ENCODE data around the gene UNC13C.

The UNC13C gene

GRCh38 chr15:54504695-54505094 is 526.5 kb downstream of the UNC13C start:
- DNase-seq, result no peak

GRCh38 chr15:54506977-54507524 is 528.8 kb downstream of the UNC13C start:
- no peak for DNase-seq

GRCh38 chr15:54514601-54515000 is 536.4 kb downstream of the UNC13C start:
- DNase-seq, result no peak

- DNase-seq, result no peak
Observed at GRCh38 chr15:54515664-54516582, 537.7 kb downstream of the UNC13C start.

- DNase-seq, result no peak
Observed at GRCh38 chr15:54517366-54517765, 539.1 kb downstream of the UNC13C start.

GRCh38 chr15:54518156-54518882 is 540.1 kb downstream of the UNC13C start:
- no peak for DNase-seq

- no peak for DNase-seq
Observed at GRCh38 chr15:54519577-54519976, 541.3 kb downstream of the UNC13C start.

- no peak for DNase-seq
Observed at GRCh38 chr15:54520616-54521015, 542.4 kb downstream of the UNC13C start.

- no peak for DNase-seq
Observed at GRCh38 chr15:54521206-54521605, 543.0 kb downstream of the UNC13C start.

- no peak for DNase-seq
Observed at GRCh38 chr15:54528021-54528420, 549.8 kb downstream of the UNC13C start.

GRCh38 chr15:54540721-54541120 is 562.5 kb downstream of the UNC13C start:
- DNase-seq, result no peak

- no peak for DNase-seq
Observed at GRCh38 chr15:54547491-54547890, 569.2 kb downstream of the UNC13C start.

- no peak for DNase-seq
Observed at GRCh38 chr15:54550954-54551353, 572.7 kb downstream of the UNC13C start.

- no peak for DNase-seq
Observed at GRCh38 chr15:54556231-54556630, 578.0 kb downstream of the UNC13C start.

- no peak for DNase-seq
Observed at GRCh38 chr15:54559405-54560069, 581.3 kb downstream of the UNC13C start.

GRCh38 chr15:54560417-54560816 is 582.2 kb downstream of the UNC13C start:
- no peak for DNase-seq

- DNase-seq, result no peak
Observed at GRCh38 chr15:54564166-54564565, 585.9 kb downstream of the UNC13C start.

- DNase-seq, result no peak
Observed at GRCh38 chr15:54566654-54567053, 588.4 kb downstream of the UNC13C start.

- no peak for DNase-seq
Observed at GRCh38 chr15:54567408-54568035, 589.3 kb downstream of the UNC13C start.

GRCh38 chr15:54568381-54568780 is 590.1 kb downstream of the UNC13C start:
- no peak for DNase-seq

GRCh38 chr15:54571576-54571975 is 593.3 kb downstream of the UNC13C start:
- no peak for DNase-seq

GRCh38 chr15:54575586-54575985 is 597.3 kb downstream of the UNC13C start:
- DNase-seq, result no peak
